Stimulated activated CD4-positive, alpha-beta T cell treated with anti-CD3 and anti-CD28 coated beads, Interleukin-2, amount 100 ng/mL, for 4 hours (primary cell): ENCODE results near the gene GLYATL1.

Experiments used
- DNase-seq: peaks from one replicate; pipeline ENCODE4 v3.0.0-alpha.2; 2020; ENCODE audit warnings: low read depth

The GLYATL1 gene

DNA sequence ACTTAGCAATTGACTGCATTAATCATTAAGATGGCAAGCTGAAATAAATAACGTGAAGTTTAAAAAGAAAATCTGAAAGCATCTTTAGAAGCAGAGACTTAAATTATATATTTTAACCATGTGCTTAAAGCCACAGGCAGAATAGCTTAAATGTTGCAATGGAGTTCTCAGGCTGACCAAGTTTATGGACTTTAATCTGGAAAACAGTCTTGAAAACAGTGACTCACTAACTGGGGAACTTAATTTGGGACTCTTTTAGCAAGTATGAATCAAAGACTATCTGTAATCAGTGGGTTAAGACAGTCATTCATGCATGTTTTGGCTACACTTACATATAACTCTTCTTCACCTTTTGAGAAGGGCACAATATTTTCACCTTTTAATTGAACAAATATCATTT, 12.6 kb upstream of the GLYATL1 start:
- no peak for DNase-seq

DNA sequence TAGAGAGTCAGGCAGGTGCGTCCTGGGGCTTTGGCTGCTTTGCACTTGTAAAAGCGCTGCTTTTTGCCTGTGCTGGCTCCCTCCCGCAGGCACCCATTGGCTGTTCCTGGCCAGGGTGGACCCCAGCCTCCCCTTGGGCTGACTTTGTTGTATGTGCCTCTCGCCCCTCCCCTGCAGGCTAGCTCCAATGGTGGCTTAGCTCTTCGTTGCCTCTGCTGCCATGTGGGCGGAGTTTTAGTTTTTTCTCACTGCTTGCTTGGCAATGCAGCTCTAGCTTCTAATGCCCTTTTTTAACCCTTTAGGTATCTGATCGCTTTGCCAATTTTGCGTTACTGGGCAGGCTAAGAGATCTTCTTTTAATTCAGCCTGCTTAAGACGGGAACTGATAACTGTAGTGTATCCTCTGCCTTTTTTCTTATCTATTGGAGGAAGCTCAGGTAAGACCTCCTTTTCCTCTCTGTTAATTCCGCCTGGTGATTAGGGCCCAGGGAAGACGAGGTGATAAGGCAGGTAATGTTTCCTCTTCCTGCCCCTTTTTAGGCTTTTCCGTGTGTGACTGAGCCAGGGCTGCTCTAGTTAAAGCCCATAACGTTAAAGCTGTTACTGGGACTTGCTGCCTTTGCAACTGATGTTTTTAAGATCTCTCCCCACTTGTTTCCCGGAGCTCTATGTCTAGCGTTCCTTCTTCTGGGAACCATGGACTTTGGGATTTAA, 11.7 kb upstream of the GLYATL1 start:
- DNase-seq: no peak

DNA sequence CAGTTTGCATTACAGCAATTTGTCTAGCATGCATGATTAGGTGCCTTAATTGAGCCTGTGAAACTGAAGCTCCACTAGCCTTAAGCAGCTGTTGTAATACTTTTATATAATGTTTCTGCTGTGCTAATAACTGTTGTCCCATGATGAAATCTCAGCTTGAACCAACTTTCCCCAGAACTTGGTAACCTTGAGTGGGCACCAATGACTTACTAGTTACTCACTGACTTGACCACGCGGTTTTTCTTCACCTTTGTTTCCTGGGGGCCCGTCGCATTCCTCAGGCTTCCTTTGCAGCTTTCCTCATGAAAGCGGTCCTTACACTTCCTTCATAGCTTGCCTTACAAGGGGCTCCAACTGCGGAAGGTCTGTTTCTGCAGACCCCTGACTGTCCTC, 11.2 kb upstream of the GLYATL1 start:
- DNase-seq: no peak

DNA sequence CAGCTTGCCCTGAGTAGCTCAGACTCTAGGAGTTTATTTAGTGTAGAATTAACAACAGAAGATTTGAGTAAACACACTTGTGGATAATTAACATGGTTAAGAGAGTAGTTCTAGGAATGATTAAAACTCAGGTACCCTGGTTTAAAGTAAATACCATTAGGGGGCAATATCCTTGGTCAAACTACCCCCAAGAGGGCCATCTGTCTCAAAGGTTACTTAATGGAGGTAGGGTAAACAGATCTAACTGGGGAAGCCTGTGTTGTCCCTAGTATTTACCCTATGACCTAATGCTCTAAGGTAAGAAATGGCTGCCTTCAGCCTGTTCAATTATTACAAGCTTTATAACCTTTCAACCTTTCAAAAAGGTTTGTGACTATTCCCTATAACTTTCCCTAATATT, 10.6 kb upstream of the GLYATL1 start:
- DNase-seq: no peak

DNA sequence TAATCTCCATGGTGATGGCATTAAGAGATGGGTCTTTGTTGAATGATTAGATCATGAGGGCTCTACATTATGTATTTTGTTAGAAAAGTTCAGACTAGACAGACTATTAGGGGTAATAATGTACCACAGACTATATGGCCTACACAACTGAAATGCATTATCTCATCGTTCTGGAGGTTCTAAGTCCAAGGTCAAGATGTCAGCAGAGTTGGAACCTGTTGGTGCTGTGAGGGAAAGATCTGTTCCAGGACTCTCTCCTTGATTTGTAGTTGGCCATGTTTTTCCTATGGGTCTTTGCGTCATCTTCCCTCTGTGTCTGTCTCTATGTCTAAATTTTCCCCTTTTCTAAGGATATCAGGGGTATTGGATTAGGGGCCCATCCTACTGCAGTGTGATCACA, 8.4 kb upstream of the GLYATL1 start:
- no peak for DNase-seq

DNA sequence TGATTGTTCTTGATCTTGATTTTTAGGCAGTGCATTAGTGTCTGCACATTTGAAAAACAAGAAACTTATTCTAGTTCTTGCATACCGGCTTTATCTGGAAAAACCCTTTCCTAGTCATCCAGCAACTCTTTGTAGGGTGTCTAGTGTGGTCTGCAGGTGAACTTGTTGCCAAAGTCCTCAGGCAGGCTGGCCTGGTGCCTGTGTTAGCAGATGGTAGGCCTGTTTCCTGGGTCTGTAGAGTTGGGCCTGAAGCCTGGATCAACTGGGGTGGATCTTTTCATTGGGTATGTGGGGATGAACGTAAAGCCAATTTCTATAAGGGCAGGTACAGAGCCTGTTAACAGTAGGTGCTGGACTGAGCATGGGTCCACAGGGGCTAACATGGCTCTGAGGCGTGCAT, 5.6 kb upstream of the GLYATL1 start:
- DNase-seq: no peak

DNA sequence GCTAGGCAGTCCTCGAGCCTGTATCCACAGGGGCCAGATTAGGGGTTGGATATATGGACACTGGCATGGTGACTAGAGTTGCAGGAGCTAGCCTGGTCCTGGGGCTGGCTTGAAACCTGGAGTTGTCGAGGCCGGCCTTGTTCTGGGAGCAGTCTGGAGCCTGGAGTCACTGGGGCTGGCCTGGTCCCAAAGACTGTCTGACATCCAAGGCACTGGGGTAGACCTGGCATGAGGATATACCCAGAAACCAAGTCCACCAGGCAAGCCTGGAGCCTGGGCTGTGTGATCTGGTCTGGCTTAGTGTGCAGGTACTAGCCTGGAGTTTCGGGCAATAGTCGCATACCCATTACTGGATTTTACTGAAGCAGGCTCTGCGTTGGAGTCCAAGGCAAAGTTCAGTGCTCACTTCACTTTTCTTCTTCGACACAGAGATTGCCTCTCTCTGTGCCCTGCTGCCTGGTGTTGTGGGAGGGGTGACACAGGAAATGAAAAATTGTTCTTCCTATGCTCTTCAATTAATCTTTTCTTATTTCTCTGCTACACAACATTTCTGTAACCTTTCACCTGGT, 4.3 kb upstream of the GLYATL1 start:
- no peak for DNase-seq

DNA sequence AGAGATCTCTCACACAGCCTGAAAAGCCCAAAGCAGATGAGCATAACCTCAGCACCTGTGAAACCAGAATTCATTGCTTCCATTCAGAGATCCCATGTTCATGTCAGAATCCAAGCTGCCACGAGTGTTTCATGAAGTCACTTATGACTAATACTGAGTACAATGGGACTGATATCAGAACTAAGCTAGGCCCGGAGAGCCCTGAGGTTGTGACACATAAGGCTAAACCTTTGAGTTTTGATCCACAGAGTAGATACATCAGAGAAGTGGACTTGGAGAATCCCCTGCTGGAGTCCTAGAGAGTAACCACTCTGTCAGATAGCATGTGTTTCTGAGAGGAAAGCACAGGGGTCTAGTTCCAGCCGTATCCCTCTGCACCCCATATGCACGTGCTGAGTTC, 890 bp upstream of the GLYATL1 start:
- no peak for DNase-seq

DNA sequence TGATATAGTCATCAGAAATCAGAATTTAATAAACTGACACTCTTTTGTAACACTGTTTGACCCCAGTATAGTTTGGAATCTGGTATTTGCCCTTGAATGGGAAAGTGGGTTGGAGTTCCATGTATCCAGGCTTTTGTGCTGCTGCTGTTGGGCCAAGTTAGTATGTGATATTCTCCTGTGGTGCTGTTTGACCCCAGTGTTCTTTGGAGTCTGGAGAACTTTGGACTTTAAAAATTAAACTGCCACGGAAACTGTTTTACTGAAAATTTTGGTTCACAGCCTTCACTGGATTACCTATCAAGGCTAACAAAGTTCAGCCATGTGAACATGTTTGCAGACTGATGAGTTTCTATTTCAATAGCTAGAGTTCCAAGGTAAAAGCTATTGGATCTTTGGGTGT, 740 bp downstream of the GLYATL1 start:
- no peak for DNase-seq

DNA sequence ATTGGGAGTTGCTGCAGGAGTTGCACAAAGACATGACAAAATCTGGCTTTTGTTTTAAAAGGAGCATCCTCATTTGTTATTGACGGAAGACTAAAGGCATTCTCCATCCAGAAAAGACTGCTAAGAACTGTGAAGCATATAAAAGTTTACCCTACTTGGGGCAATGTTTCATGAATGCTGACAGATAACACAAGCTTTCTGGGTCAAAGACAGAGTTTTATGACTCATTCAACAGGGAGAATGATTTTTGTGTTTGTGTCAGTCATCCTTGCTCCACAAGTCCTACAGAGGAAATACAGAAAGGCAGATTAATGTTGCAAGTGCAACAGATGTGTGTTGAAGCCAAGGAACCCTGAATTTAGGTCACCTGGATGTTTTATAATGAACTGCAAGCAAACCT, 2.5 kb downstream of the GLYATL1 start:
- no peak for DNase-seq

DNA sequence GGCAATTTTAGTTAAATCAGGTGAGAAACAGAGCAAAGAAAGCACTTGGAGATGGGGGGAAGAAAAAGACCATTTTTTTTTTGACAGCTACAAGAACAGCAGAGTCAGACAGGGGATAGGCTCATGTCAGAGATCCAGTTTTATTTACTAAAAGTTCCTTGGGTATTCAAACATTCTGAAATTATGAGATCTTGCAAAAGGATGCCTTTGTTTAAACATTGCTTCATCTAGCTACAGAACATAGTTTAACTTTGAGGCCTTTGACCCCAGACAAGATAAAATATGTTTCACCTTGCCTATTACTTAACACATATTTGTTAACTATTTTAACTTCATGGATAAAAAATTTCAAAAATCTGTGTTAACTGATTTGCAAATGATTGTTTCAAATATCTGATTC, 6.4 kb downstream of the GLYATL1 start:
- no peak for DNase-seq

DNA sequence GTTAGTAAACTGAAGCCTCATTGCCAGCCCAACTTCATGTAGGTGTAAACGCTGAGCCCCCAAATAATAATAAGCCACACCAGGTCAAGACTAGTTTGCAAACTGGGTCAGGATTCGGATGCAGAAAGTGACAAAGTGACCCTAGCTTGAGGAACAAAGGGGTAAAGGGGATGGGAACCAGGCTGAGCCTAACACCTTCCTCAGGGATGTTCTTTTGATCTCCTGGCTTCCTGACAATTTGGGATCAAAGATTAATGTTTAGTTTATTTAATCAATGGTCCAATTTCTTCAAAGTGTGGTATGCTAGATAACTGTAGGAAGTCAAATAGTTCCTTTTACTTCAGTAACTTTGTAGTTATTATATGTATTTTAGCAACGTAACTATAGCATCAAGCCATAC, 9.9 kb downstream of the GLYATL1 start:
- no peak for DNase-seq

DNA sequence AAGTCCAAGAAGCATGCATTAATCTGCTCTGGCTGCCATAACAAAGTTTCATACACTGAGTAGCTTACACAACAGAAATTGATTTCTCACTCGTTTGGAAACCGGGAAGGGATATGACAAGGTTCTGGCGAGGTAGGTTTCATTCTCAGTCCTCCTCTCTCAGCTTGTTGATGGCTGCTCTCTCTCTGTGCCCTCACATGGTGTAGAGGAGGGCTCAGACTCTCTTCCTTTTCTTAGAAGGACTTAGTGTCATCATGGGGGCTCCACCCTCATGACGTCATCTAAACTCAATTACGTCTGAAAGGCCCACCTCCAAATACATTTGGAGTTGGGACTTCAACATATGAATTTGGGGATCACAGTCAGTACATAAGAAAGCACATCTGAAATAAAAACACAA, 18.6 kb downstream of the GLYATL1 start:
- DNase-seq: no peak

DNA sequence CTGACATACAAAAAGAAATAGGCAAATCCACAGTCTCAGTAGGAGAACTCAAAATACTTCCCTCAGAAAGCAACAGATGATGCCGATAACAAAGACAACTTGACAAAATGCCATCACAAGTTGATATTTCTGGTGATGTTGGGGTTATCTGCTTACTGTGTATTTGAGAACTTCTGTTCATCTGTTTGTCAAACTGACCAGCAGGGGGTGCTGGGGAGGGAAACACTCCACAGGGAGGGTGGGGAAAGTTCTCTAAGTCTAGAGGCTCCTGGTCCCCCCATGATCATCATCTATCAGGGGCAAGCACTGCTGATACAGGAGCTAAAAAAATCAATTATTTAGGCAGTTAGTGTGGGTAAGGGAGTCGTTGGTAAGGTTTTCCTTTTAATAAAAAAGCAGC, 19.2 kb downstream of the GLYATL1 start:
- DNase-seq: no peak

DNA sequence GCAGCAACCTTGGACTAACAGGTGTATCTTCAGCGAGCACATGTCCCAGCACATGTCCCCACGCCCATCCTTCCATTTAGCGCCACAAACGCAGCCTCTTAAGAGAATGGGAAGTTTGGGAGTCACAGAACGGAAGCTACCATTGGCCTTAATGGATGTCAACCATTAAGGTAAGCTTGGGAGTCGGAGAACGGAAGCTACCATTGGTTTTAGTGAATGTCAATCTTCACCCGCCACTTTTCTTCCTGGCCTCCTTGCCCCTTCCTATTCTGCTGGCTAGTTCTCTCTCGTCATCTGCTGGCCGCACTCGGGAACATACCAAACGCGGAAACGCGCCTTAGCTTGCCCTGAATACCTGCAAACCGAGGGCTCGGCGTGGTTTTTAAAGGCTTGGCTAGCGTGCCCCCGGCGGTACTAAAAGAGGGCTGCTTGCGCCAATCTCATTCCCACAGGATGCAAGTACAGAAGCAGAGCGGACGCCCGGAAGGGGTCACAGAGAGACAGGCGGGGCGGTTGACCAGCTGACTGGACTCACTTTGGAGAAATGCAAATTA, 24.3 kb downstream of the GLYATL1 start:
- no peak for DNase-seq

DNA sequence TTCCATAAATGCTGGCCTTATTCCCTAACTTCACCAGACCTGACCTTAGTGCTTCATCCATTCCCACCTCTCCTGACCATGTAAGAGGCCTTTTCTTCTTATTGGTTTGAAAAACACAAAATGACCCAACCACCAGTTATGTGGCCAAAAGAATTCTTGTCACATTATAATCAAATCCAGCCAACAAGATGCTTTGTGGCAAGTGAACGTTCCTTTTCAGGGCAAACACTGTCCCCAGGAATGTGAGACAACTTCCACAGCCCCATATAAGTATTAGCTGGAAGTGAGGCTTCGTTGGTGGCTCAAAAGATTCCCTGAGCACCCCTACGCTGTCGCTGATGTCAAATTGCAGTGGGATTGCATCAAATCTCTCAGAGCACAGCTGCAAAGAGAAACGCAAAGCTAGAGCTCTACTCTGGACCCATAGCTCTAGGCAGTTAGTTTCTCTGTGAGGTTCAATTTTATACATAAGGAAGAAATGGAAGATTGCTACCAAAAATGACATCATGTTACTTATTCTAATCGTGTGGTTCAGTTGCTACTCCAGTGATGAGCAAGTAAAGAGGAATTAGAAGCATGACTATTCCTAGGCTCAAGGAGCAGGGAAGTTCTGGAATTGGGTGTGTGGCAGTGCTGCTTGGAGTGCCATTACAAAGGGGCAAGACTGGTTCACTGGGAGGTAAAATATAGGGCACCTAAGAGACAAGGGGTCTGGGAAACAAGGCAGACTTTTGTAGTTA, 26.1 kb downstream of the GLYATL1 start:
- no peak for DNase-seq

DNA sequence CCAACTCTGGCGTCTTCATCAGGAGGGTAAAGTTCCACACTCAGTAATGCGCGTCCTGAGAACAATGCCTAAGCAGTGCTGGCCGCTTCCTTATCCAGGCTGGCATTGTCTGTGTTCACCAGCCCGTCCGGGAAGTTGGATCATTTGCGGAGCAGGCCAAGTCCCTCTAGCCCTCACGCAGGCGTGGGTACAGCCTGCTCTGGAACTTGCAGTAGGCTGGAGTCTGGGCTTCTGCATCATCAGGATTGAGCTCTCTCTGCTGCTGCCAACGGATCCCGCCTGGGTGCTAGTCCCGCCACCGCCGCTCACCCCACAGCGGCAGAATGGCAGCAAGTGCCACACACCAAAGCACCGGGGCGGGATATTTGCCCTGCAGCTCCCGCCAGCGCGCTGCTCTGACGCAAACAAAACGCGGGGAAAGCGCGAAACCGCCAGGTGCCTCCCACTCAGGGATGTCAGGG, 29.0 kb downstream of the GLYATL1 start:
- no peak for DNase-seq

DNA sequence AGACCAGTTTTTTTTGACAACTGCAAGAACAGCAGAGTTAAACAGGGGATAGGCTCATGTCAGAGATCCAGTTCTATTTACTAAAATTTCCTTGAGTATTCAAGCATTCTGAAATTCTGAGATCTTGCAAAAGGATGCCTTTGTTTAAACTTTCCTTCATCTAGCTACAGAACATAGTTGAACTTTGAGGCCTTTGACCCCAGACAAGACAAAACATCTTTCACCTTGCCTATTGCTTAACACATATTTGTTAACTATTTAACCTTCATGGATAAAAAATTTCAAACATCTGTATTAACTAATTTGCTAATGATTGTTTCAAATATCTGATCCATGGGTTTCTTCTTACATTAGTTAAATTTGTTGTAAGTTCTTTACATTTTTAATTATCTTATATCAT, 38.2 kb downstream of the GLYATL1 start:
- no peak for DNase-seq

DNA sequence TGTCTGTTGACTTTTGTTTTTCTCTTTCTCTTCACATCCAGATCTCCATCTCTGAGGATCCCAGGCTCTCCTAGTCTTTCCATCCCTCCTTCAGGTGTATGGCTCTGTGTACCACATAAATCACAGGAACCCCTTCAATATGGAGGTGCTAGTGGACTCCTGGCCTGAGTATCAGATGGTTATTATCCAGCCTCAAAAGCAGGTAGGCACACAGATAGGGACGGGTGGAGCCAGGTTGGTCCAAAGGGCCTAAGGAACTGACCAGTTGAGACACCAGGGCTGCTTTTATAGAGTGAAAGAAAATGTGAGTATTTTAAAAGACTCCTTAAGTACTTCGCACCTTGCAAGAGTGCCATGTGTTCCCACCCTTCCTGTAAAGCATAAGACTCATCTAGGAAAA, 39.9 kb downstream of the GLYATL1 start:
- no peak for DNase-seq

DNA sequence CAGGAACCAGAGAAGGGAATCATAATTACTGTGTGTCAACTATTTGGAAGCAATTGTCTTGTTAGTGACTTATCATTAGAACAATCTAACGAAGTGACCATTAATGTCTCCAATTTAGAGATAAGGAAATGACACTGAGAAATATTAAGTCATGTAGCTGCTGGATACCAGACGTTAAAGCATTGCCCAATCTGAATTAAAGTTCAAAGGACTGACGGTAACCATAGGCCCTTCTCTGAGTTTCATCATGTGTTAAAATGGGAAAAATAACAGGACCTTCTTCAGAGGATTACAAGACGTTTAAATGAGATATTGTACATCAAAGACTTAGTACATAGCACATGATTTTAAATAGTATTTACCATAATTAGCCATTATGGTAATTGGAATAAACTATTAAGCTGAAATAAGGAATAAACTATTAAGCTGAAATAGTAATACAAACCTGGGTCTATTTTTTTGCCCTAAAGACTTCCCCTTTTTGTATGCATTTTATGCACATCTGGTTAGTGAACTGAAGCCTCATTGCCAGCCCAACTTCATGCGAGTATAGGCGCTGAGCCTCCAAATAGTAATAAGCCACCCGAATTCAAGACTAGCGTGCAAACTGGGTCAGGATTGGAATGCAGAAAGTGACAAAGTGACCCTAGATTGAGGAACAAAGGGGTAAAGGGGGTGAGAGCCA, 41.0 kb downstream of the GLYATL1 start:
- DNase-seq: no peak

DNA sequence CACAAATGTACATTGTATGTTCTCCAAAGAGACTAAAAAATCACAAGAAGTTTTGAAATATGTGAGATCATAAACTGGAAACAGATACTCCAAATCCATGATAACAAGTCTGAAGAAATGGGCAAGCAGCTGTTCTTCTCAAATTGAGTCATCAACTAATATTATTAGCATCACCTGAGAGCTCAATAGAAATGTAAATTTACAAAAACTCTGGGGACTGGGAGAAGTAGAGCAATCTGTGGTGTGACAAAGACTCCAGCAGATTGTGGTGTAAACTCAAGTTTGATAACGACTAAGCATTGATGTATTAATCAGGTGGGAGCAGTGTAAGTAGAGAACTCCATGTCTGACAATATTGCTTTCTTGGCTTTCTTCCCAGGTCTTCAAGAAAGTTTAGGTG, 53.2 kb downstream of the GLYATL1 start:
- no peak for DNase-seq

DNA sequence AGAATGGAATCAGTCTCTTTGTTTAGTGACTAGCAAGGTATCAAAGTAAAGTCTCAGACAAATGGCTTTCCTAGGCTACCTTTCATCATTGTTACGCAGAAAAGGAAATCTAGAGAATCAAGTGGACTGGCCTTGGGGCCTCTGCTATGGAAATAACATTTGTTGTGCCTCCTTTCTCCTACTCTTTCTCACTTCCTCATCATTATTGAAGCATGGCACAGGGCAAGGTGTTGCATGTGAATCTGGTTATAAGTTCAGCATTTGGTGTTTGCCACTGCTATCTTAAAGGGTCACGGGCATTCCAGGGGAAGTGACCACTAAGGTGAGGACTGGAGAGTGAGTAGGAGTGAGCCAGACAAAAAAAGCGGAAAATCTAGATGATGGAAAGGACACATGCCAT, 54.9 kb downstream of the GLYATL1 start:
- DNase-seq: no peak
